HUES6 (cell line): ENCODE data around the gene COQ8B.
A peak's percentile ranks its signal among the peaks of the same experiment; 100 is the strongest.
"Not testable (repeated sequence)": the region's sequence is repeated elsewhere in the genome, so short reads cannot be mapped to it uniquely, and the experiment has no call there.

Experiments used
- H3K27ac ChIP-seq: 2 replicates; pipeline ENCODE4 v1.7.0; 2013; ENCODE audit warnings: low read depth, mild to moderate bottlenecking, low read length, inconsistent platforms
- H3K27me3 ChIP-seq: 2 replicates; pipeline ENCODE4 v1.6.1; 2013; ENCODE audit warnings: low read length; ENCODE audit not compliant: control insufficient read depth, insufficient read depth
- H3K36me3 ChIP-seq: 2 replicates; pipeline ENCODE4 v1.6.1; 2013; ENCODE audit warnings: low read length; ENCODE audit not compliant: control insufficient read depth, insufficient read depth
- H3K4me1 ChIP-seq: 2 replicates; pipeline ENCODE4 v1.6.1; 2013; ENCODE audit warnings: low read length; ENCODE audit not compliant: control insufficient read depth, insufficient read depth
- H3K4me3 ChIP-seq: 2 replicates; pipeline ENCODE4 v1.5.1; 2013; ENCODE audit warnings: low read depth, low read length
- H3K9ac ChIP-seq: one replicate; pipeline ENCODE4 v1.6.1; 2013; ENCODE audit warnings: mild to moderate bottlenecking, low read length
- H3K9me3 ChIP-seq: 2 replicates; pipeline ENCODE4 v1.6.1; 2013; ENCODE audit warnings: low read depth, low read length; ENCODE audit not compliant: control insufficient read depth, insufficient read depth

Gene COQ8B

GRCh38 chr19:40662925-40663694 lies 53.6 kb downstream of the COQ8B start:
- H3K27ac ChIP-seq, result no peak overlapping the region
- peak overlapping the region; percentile 73 for H3K4me3 ChIP-seq

DNA sequence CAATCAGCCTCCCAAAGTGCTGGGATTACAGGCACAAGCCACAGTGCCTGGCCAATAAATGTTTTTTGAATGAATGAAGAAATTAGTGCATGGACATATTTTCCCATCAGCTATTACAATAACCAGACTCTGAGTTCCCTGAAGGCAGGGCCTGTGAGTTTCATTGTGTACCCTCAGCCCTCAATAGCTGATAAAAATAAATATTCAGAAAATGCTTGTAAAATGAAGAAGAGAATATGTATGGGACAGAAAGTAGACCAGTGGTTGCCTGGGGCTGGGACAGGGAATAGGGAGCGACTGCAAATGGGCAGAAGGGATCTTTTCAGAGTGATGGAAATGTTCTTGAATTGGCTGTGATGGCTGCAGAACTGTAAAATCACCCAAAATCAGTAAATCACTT lies 55.1 kb downstream of the COQ8B start:
- no peak overlapping the region for H3K4me3 ChIP-seq
- no peaks in the 10 kb centered on the region for H3K36me3 ChIP-seq
- H3K27me3 ChIP-seq, result no peaks in the 10 kb centered on the region
- H3K27ac ChIP-seq, result no peak overlapping the region
- peaks cover 5% of the 10 kb centered on the region; the same call in 1 of the 2 replicates for H3K4me1 ChIP-seq
- H3K9me3 ChIP-seq, result no peaks in the 10 kb centered on the region
- H3K9ac ChIP-seq, result no peak overlapping the region

More at GRCh38 chr19:40662925-40663694, 53.6 kb downstream of the COQ8B start:
- Histone ChIP-seq H3K4me1 (peaks cover 5% of the 10 kb centered on the region; the same call in 1 of the 2 replicates), H3K9me3 (no peaks in the 10 kb centered on the region), H3K9ac (peak overlapping the region; percentile 61), H3K27me3 (no peaks in the 10 kb centered on the region), H3K36me3 (peaks cover 14% of the 10 kb centered on the region)

DNA sequence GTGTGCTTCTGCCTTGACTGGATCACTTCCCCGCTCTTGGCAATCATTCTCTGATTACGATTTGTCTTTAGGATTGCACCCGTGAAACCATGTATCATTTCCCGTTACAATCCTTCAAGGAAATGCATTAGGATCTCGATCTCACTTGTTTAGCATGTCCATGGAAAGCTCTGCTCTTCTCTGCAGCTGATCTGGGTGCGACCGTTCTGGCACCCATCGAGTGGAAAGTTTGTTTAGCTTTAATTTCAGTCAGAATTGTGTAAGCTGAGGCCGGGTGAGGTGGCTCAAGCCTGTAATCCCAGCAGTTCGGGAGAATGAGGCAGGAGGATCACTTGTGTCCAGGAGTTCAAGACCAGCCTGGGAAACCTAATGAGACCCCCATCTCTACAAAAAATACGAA lies 57.1 kb downstream of the COQ8B start:
- Histone ChIP-seq H3K9me3 (no peaks in the 10 kb centered on the region), H3K27me3 (no peaks in the 10 kb centered on the region), H3K4me3 (no peak overlapping the region), H3K4me1 (peaks cover 5% of the 10 kb centered on the region; the same call in 1 of the 2 replicates), H3K36me3 (no peaks in the 10 kb centered on the region), H3K27ac (no peak overlapping the region), H3K9ac (no peak overlapping the region)

GRCh38 chr19:40659116-40659515 lies 57.6 kb downstream of the COQ8B start:
- peaks cover 5% of the 10 kb centered on the region; the same call in 1 of the 2 replicates for H3K4me1 ChIP-seq
- H3K9me3 ChIP-seq, result no peaks in the 10 kb centered on the region
- H3K4me3 ChIP-seq, result no peak overlapping the region
- no peaks in the 10 kb centered on the region for H3K36me3 ChIP-seq
- H3K27me3 ChIP-seq, result no peaks in the 10 kb centered on the region
- H3K27ac ChIP-seq, result no peak overlapping the region
- no peak overlapping the region for H3K9ac ChIP-seq

DNA sequence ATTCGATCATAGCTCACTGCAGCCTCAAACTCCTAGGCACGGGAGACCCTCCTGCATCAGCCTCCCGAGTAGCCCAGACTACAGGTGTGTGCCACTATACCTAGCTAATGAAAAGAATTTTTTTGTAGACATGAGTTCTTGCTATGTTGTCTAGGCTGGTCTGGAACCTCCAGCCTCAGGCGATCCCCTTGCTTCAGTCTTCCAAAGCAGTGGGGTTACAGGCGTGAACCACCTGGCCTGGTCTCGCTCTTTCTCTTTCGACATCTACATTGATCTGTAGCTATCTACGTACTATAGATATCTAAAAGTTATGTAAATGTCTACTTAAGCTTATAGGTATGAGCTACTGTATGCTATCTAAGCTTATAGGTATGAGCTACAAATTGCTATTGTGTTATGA lies 58.7 kb downstream of the COQ8B start:
- Histone ChIP-seq H3K27me3 (no peaks in the 10 kb centered on the region), H3K9ac (no peak overlapping the region), H3K27ac (no peak overlapping the region), H3K4me1 (no peaks in the 10 kb centered on the region), H3K36me3 (no peaks in the 10 kb centered on the region), H3K9me3 (no peaks in the 10 kb centered on the region), H3K4me3 (no peak overlapping the region)

- H3K9ac ChIP-seq, H3K4me3 ChIP-seq, H3K4me1 ChIP-seq, H3K27ac ChIP-seq, H3K36me3 ChIP-seq, H3K27me3 ChIP-seq, H3K9me3 ChIP-seq: not testable (repeated sequence)
Observed at GRCh38 chr19:40655684-40656083, 61.0 kb downstream of the COQ8B start.

- not testable (repeated sequence) for H3K27ac ChIP-seq, H3K9ac ChIP-seq, H3K4me1 ChIP-seq, H3K27me3 ChIP-seq, H3K4me3 ChIP-seq, H3K36me3 ChIP-seq, H3K9me3 ChIP-seq
Observed at GRCh38 chr19:40652303-40652702, 64.4 kb downstream of the COQ8B start.

- H3K9me3 ChIP-seq, result no peaks in the 10 kb centered on the region
- no peaks in the 10 kb centered on the region for H3K27me3 ChIP-seq
- no peaks in the 10 kb centered on the region for H3K4me1 ChIP-seq
- H3K27ac ChIP-seq, result no peak overlapping the region
- H3K9ac ChIP-seq, result no peak overlapping the region
- no peak overlapping the region for H3K4me3 ChIP-seq
- no peaks in the 10 kb centered on the region for H3K36me3 ChIP-seq
Observed at GRCh38 chr19:40650749-40651305, 65.9 kb downstream of the COQ8B start.

- not testable (repeated sequence) for H3K27ac ChIP-seq, H3K4me3 ChIP-seq, H3K9ac ChIP-seq
Observed at GRCh38 chr19:40649903-40650675, 66.6 kb downstream of the COQ8B start.

GRCh38 chr19:40646743-40647254 lies 69.9 kb downstream of the COQ8B start:
- H3K27ac ChIP-seq, result no peak overlapping the region
- no peaks in the 10 kb centered on the region for H3K9me3 ChIP-seq
- no peaks in the 10 kb centered on the region for H3K36me3 ChIP-seq
- no peaks in the 10 kb centered on the region for H3K27me3 ChIP-seq
- no peaks in the 10 kb centered on the region for H3K4me1 ChIP-seq
- H3K4me3 ChIP-seq, result no peak overlapping the region
- H3K9ac ChIP-seq, result no peak overlapping the region

More at GRCh38 chr19:40649903-40650675, 66.6 kb downstream of the COQ8B start:
- not testable (repeated sequence) for H3K9me3 ChIP-seq, H3K4me1 ChIP-seq, H3K27me3 ChIP-seq, H3K36me3 ChIP-seq
